H1 (cell line): Measurements from ENCODE around the gene POU2F1. TPM values are rescaled to one million over a fixed set of nuclear protein-coding genes. Genes with fewer than 3 reads are reported as not detected.

Experiments used
- HDAC2 ChIP-seq, 2 experiments: fragments of 300-600 bp in 1 of 2; sonication (generic) in 1 of 2; IDR thresholded peaks; 2 replicates each; pipeline ENCODE4 v1.6.1; 2011 to 2012; ENCODE audit warnings: low read depth in 2 of 2, low read length in 2 of 2, mild to moderate bottlenecking in 2 of 2, moderate library complexity in 2 of 2, borderline replicate concordance in 1 of 2, inconsistent platforms in 1 of 2
- KDM5A ChIP-seq: fragments of 200-600 bp; IDR thresholded peaks from 2 replicates; pipeline ENCODE4 v1.7.1; 2012; ENCODE audit warnings: mild to moderate bottlenecking, low read length, inconsistent platforms, mixed read lengths
- USF2 ChIP-seq: IDR thresholded peaks from 2 replicates; pipeline ENCODE4 v1.6.1; 2011; ENCODE audit warnings: low read length, improper control_type of control experiment
- polyA plus RNA-seq, 7 experiments: library from polyadenylated mRNA; depleted of rRNA in 3 of 7; stranded (reverse) in 5 of 7; unstranded in 2 of 7; fragments of >200 nt in 5 of 7; fragments of 200-250 nt in 2 of 7; gene quantifications; 1 replicate in 5 of 7; 2 replicates in 1 of 7; 4 replicates in 1 of 7; pipeline versions ENCODE4 v1.2.1 to v1.2.3, GENCODE V29; 2011 to 2013; ENCODE audit warnings: missing spikeins in 2 of 7, mixed read lengths in 2 of 7
- total RNA-seq: library from RNA; stranded (reverse); fragmentation: NEBNext Ultra II Directional; extraction: Animal tissue kit (Norgen Biotek cat#: 25700); gene quantifications from 2 replicates; pipeline ENCODE4 v1.2.1, GENCODE V29; 2021
- TF ChIP-seq, protein P1 (sequence below), 3 experiments: IDR thresholded peaks; 1 replicate in 2 of 3; 2 replicates in 1 of 3; pipeline versions ENCODE4 v1.5.1 to v1.6.1; 2011; ENCODE audit warnings: low read length in 3 of 3, mild to moderate bottlenecking in 3 of 3, inconsistent platforms in 2 of 3, low read depth in 1 of 3, moderate library complexity in 1 of 3; ENCODE audit not compliant: insufficient read depth in 1 of 3; ENCODE audit errors: control extremely low read depth in 1 of 3

The POU2F1 gene
- total and polyA plus RNA-seq, 2 of the 8 experiments (the other 6 are each of a cell fraction or from before 2014, with no cell fraction given), result 37.0 to 57.2 TPM

GRCh38 chr1:167442854-167443565 lies 222.3 kb downstream of the POU2F1 start (continued):
- TF ChIP-seq HDAC2 (IDR thresholded peaks at IDR 0.05; ENCODE audit: borderline replicate concordance in 1 of 2, low read depth in 2 of 2, low read length in 2 of 2) (no peak), USF2 (no peak), KDM5A (no peak)
- TF ChIP-seq, protein P1, sequence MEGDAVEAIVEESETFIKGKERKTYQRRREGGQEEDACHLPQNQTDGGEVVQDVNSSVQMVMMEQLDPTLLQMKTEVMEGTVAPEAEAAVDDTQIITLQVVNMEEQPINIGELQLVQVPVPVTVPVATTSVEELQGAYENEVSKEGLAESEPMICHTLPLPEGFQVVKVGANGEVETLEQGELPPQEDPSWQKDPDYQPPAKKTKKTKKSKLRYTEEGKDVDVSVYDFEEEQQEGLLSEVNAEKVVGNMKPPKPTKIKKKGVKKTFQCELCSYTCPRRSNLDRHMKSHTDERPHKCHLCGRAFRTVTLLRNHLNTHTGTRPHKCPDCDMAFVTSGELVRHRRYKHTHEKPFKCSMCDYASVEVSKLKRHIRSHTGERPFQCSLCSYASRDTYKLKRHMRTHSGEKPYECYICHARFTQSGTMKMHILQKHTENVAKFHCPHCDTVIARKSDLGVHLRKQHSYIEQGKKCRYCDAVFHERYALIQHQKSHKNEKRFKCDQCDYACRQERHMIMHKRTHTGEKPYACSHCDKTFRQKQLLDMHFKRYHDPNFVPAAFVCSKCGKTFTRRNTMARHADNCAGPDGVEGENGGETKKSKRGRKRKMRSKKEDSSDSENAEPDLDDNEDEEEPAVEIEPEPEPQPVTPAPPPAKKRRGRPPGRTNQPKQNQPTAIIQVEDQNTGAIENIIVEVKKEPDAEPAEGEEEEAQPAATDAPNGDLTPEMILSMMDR (IDR thresholded peaks at IDR 0.05; ENCODE audit: control extremely low read depth in 1 of 3, insufficient read depth in 1 of 3, low read depth in 1 of 3, low read length in 3 of 3), result no peak
